IMR-90 (cell line): Measurements from ENCODE around the gene MOV10L1. TPM values are rescaled to one million over a fixed set of nuclear protein-coding genes. Genes with fewer than 3 reads are reported as not detected.
A peak's percentile ranks its signal among the peaks of the same experiment; 100 is the strongest.

ENCODE experiments used
- ATAC-seq: fragments of 200-7000 bp; cut with Tn5 transposase; 2 replicates; pipeline ENCODE4 v1.9.1; 2020; ENCODE audit warnings: low read depth, mild to moderate bottlenecking, moderate library complexity
- BruUV-seq: library from RNA; stranded (reverse); fragments of 400-500 nt; replicated peaks from 2 replicates; lab custom pipeline; 2021; lab: Mats Ljungman, UMichigan
- CTCF ChIA-PET: fragments of 300-600 bp; formaldehyde crosslinking; extraction: SDS; loops from one replicate; lab custom pipeline; 2021; ENCODE audit warnings: antibody characterized with exemption; lab: Yijun Ruan, JAX
- POLR2A ChIA-PET: fragments of 300-600 bp; sonication (Branson Sonifier 250); formaldehyde crosslinking; loops from one replicate; lab custom pipeline; 2022; ENCODE audit warnings: antibody characterized with exemption; ENCODE audit not compliant: unreplicated experiment; lab: Charles Lee
- DNase-seq: peaks from one replicate; pipeline ENCODE4 v3.0.0; 2013
- H2AFZ ChIP-seq: replicated peaks from 2 replicates; pipeline ENCODE3; 2013; ENCODE audit warnings: low read length, mild to moderate bottlenecking; ENCODE audit not compliant: poor library complexity
- H2AK5ac ChIP-seq: 2 replicates; pipeline ENCODE4 v1.6.1; 2013; ENCODE audit warnings: low read depth, low read length, inconsistent platforms
- H2AK9ac ChIP-seq: replicated peaks from 2 replicates; pipeline ENCODE3; 2013; ENCODE audit warnings: mild to moderate bottlenecking, low read depth, low read length, moderate library complexity; ENCODE audit not compliant: poor library complexity
- H2BK120ac ChIP-seq: 2 replicates; pipeline ENCODE4 v1.6.1; 2013; ENCODE audit warnings: low read depth, low read length, inconsistent platforms
- H2BK15ac ChIP-seq: 3 replicates; pipeline ENCODE4 v1.6.1; 2013; ENCODE audit warnings: low read depth, low read length, inconsistent platforms
- H2BK20ac ChIP-seq: 2 replicates; pipeline ENCODE4 v1.6.1; 2013; ENCODE audit warnings: low read depth, mild to moderate bottlenecking, inconsistent platforms, low read length, moderate library complexity
- H2BK5ac ChIP-seq: 2 replicates; pipeline ENCODE4 v1.6.1; 2013; ENCODE audit warnings: mild to moderate bottlenecking, low read depth, low read length, inconsistent platforms; ENCODE audit not compliant: poor library complexity, severe bottlenecking
- H3K14ac ChIP-seq: replicated peaks from 2 replicates; pipeline ENCODE4 v1.6.1; 2013; ENCODE audit warnings: low read depth, low read length, inconsistent platforms
- H3K18ac ChIP-seq: 2 replicates; pipeline ENCODE4 v1.6.1; 2013; ENCODE audit warnings: low read depth, low read length, control low read depth
- H3K23ac ChIP-seq: 2 replicates; pipeline ENCODE4 v1.6.1; 2013; ENCODE audit warnings: low read depth, low read length, inconsistent platforms
- H3K27ac ChIP-seq: 2 replicates; pipeline ENCODE4 v1.5.1; 2013; ENCODE audit warnings: mild to moderate bottlenecking, control low read depth, low read length; ENCODE audit not compliant: insufficient read depth
- H3K27me3 ChIP-seq: 2 replicates; pipeline ENCODE4 v1.6.1; 2013; ENCODE audit warnings: low read length; ENCODE audit not compliant: control insufficient read depth, insufficient read depth
- H3K36me3 ChIP-seq: 2 replicates; pipeline ENCODE4 v1.6.1; 2013; ENCODE audit warnings: low read length, mixed read lengths; ENCODE audit not compliant: control insufficient read depth, insufficient read depth
- H3K4ac ChIP-seq: 2 replicates; pipeline ENCODE4 v1.6.1; 2013; ENCODE audit warnings: low read depth, low read length, inconsistent platforms
- H3K4me1 ChIP-seq: 2 replicates; pipeline ENCODE4 v1.6.1; 2013; ENCODE audit warnings: low read length, mixed read lengths; ENCODE audit not compliant: control insufficient read depth, insufficient read depth
- H3K4me2 ChIP-seq: 2 replicates; pipeline ENCODE4 v1.6.1; 2013; ENCODE audit warnings: low read depth, mild to moderate bottlenecking, control low read depth, low read length, moderate library complexity
- H3K4me3 ChIP-seq: 2 replicates; pipeline ENCODE4 v1.5.1; 2013; ENCODE audit warnings: low read depth, mild to moderate bottlenecking, control low read depth, low read length, moderate library complexity; ENCODE audit not compliant: insufficient read depth
- H3K56ac ChIP-seq: 2 replicates; pipeline ENCODE4 v1.6.1; 2013; ENCODE audit warnings: low read length, inconsistent platforms; ENCODE audit not compliant: insufficient read depth; ENCODE audit errors: extremely low read depth
- H3K79me1 ChIP-seq, 2 experiments: 2 replicates each; pipeline ENCODE4 v1.6.1; 2013; ENCODE audit warnings: low read length in 2 of 2, inconsistent platforms in 1 of 2, low read depth in 1 of 2
- H3K9ac ChIP-seq: 2 replicates; pipeline ENCODE4 v1.6.1; 2013; ENCODE audit warnings: low read depth, low read length, control low read depth
- H3K9me1 ChIP-seq: 2 replicates; pipeline ENCODE4 v1.6.1; 2013; ENCODE audit warnings: low read length, inconsistent platforms; ENCODE audit not compliant: insufficient read depth
- H3K9me3 ChIP-seq: 2 replicates; pipeline ENCODE4 v1.6.1; 2013; ENCODE audit warnings: low read length; ENCODE audit not compliant: control insufficient read depth, insufficient read depth
- H4K20me1 ChIP-seq: 2 replicates; pipeline ENCODE4 v1.6.1; 2013; ENCODE audit warnings: low read length, inconsistent platforms; ENCODE audit not compliant: insufficient read depth
- H4K5ac ChIP-seq: 2 replicates; pipeline ENCODE4 v1.6.1; 2013; ENCODE audit warnings: mild to moderate bottlenecking, low read depth, low read length, control low read depth
- H4K8ac ChIP-seq, 2 experiments: 2 replicates each; pipeline ENCODE4 v1.6.1; 2013; ENCODE audit warnings: low read depth in 2 of 2, low read length in 2 of 2, control low read depth in 1 of 2, inconsistent platforms in 1 of 2
- H4K91ac ChIP-seq: 2 replicates; pipeline ENCODE4 v1.6.1; 2013; ENCODE audit warnings: low read depth, low read length, inconsistent platforms; ENCODE audit not compliant: insufficient read depth
- CTCF ChIP-seq: conservative IDR thresholded peaks from 2 replicates; pipeline ENCODE4 v1.5.1; 2012; ENCODE audit warnings: mild to moderate bottlenecking, low read depth, low read length, improper control_type of control experiment
- MAZ ChIP-seq: IDR thresholded peaks from 2 replicates; pipeline ENCODE4 v1.6.1; 2012; ENCODE audit warnings: low read depth, mild to moderate bottlenecking, low read length, improper control_type of control experiment, moderate library complexity, borderline replicate concordance
- WGBS, 2 experiments: methylation state at CpG; one replicate each; pipeline versions ENCODE4 v1.1.5 to v1.1.7; 2013; ENCODE audit warnings: missing lambda C conversion rate in 2 of 2; ENCODE audit not compliant: insufficient read length in 1 of 2; ENCODE audit errors: extremely low coverage in 2 of 2; 5-methylcytosine and 5-hydroxymethylcytosine counted together
- dilution Hi-C: fragments of 300-500 bp; cut with HindIII; formaldehyde crosslinking; loops from one replicate; pipeline ENCODE4 v1.14.3; 2018; ENCODE audit warnings: low sequenced_read_pairs; ENCODE audit not compliant: unreplicated experiment
- in situ Hi-C: fragments of 300-500 bp; cut with MboI; formaldehyde crosslinking; loops from 3 replicates; pipeline ENCODE4 v1.14.3; 2019; ENCODE audit warnings: low sequenced_read_pairs, inconsistent platforms, mixed read lengths
- intact Hi-C: fragments of 100-400 bp; cut with micrococcal nuclease; formaldehyde crosslinking; loops from 2 replicates; pipeline ENCODE4 v1.10.0; 2022
- polyA plus RNA-seq, 3 experiments: library from polyadenylated mRNA; depleted of rRNA; stranded (reverse); fragments of >200 nt; gene quantifications; 2 replicates each; pipeline ENCODE4 v1.2.3, GENCODE V29; 2012; ENCODE audit warnings: low replicate concordance in 1 of 3
- total RNA-seq: library from RNA; depleted of rRNA; stranded (reverse); fragments of >200 nt; gene quantifications from 2 replicates; pipeline ENCODE4 v1.2.3, GENCODE V29; 2012

Gene MOV10L1
- total and polyA plus RNA-seq, 2 of the 4 experiments (the other 2 are of a cell fraction), result 0.72 to 1.4 TPM

DNA sequence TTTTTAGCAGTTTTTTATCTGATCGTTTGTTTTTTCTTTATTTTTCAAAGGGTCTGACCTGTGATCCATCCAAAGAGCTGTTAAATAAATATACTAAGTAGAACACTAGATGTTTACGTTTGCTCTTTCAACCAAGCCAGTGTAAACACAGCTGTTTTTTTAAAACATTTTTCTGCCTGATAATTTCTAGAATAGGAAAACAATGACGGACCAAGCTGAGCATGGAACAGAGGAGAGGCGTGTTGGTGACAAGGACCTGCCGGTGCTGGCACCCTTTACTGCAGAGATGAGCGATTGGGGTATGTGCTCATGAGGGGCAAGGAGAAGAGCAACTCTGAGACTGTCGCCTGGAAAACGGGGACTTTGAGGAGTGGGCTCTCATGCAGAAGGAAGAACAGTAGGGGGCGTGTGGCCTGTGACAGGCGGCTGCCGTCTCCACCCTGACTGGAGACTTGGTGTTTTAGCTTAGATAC lies 52.1 kb downstream of the MOV10L1 start:
- H3K56ac ChIP-seq, result no peak overlapping the region
- peaks cover 9% of the 10 kb centered on the region; the same call in 1 of the 2 replicates for H3K36me3 ChIP-seq
- no peak overlapping the region for H3K4me3 ChIP-seq
- POLR2A ChIA-PET, result interaction anchor here (0.7 kb wide), 1 partner anchor 140 kb away, joined by 4 read pairs; no protein-coding TSS in a partner anchor
- no peak overlapping the region for H3K14ac ChIP-seq
- CTCF ChIA-PET, result interaction anchor here (0.6 kb wide), 1 partner anchor 248 kb away, joined by 3 read pairs; no protein-coding TSS in a partner anchor
- intact Hi-C loops (loop anchor here (5.0 kb wide), 1 partner anchor 55 kb away; the partner anchor contains the start of gene MLC1), in situ Hi-C loops (no loop called here), dilution Hi-C loops (no loop called here)
- peaks cover 2% of the 10 kb centered on the region; the same call in 1 of the 2 replicates for H3K9me1 ChIP-seq
- no peak overlapping the region for H2BK15ac ChIP-seq
- 16% methylated on average over 6 of the region's 11 CpGs; no CpG with 5 or more reads in 1 of the 2 experiments for WGBS, 2 experiments
- no peak overlapping the region for H2AK5ac ChIP-seq
- no peak overlapping the region for H4K91ac ChIP-seq
- H4K8ac ChIP-seq, result no peak overlapping the region
- no peak overlapping the region; the same call in 1 of the 2 replicates for H4K5ac ChIP-seq
- ATAC-seq (peak; percentile 68), DNase-seq (peak; percentile 52)
- no peak overlapping the region for H3K23ac ChIP-seq
- BruUV-seq, result no TSS peak
- peak overlapping the region; percentile 5; the same call in 1 of the 2 replicates for H3K27ac ChIP-seq
- H3K4me1 ChIP-seq, result peaks cover 15% of the 10 kb centered on the region
- H3K9me3 ChIP-seq, result no peaks in the 10 kb centered on the region
- peak overlapping the region; percentile 79 for H2AK9ac ChIP-seq
- H3K4me2 ChIP-seq, result peak overlapping the region; percentile 23; the same call in 1 of the 2 replicates
- H3K79me1 ChIP-seq, result no peaks in the 10 kb centered on the region
- TF ChIP-seq CTCF (peak; percentile 13; the same call in 1 of the 2 replicates), MAZ (no peak)
- peaks cover 11% of the 10 kb centered on the region for H4K20me1 ChIP-seq
- H3K18ac ChIP-seq, result no peak overlapping the region; the same call in 1 of the 2 replicates
- no peak overlapping the region for H2BK120ac ChIP-seq
- H3K9ac ChIP-seq, result no peak overlapping the region
- no peak overlapping the region for H3K4ac ChIP-seq
- H2BK20ac ChIP-seq, result no peak overlapping the region
- peak overlapping the region; percentile 74 for H2AFZ ChIP-seq
- H3K27me3 ChIP-seq, result peaks cover 4% of the 10 kb centered on the region
- no peak overlapping the region for H2BK5ac ChIP-seq
